Vagina (tissue), 2 donors: ENCODE results near the gene RXFP2. TPM values are rescaled to one million over a fixed set of nuclear protein-coding genes. Genes with fewer than 3 reads are reported as not detected.

ENCODE experiments used
- DNase-seq, 2 donors: peaks; one replicate each; pipeline ENCODE4 v3.0.0-alpha.2; 2017; ENCODE audit errors: extremely low spot score in 2 of 2
- H3K27ac ChIP-seq: fragments of 200-600 bp; sonication (generic); one replicate; pipeline ENCODE4 v1.5.1; 2019
- H3K27me3 ChIP-seq: fragments of 200-600 bp; sonication (generic); one replicate; pipeline ENCODE4 v1.5.1; 2019
- H3K36me3 ChIP-seq, 2 donors: fragments of 200-600 bp; sonication (generic); one replicate each; pipeline ENCODE4 v1.5.1; 2017 to 2019
- H3K4me1 ChIP-seq: fragments of 200-600 bp; sonication (generic); one replicate; pipeline ENCODE4 v1.5.1; 2019
- H3K4me3 ChIP-seq, 2 donors: fragments of 200-600 bp; sonication (generic); 1 replicate in 1 of 2; 2 replicates in 1 of 2; pipeline ENCODE4 v1.5.1; 2016 to 2019
- H3K9me3 ChIP-seq: fragments of 200-600 bp; sonication (generic); one replicate; pipeline ENCODE4 v1.5.1; 2019
- POLR2A ChIP-seq, 2 donors: fragments of 450-650 bp; IDR thresholded peaks; one replicate each; pipeline ENCODE4 v1.6.1; 2017; ENCODE audit warnings: antibody characterized with exemption in 2 of 2, mild to moderate bottlenecking in 2 of 2, moderate library complexity in 2 of 2
- POLR2AphosphoS5 ChIP-seq, 2 donors: sonication (generic); formaldehyde crosslinking; IDR thresholded peaks; one replicate each; pipeline ENCODE4 v1.9.0; 2017; ENCODE audit warnings: antibody characterized with exemption in 2 of 2, mild to moderate bottlenecking in 2 of 2, low read depth in 1 of 2; ENCODE audit not compliant: insufficient read depth in 1 of 2
- intact Hi-C: fragments of 100-400 bp; cut with DNase I; formaldehyde crosslinking; loops from one replicate; pipeline ENCODE4 v1.15.1; 2023
- total RNA-seq: library from RNA; depleted of rRNA; stranded (reverse); fragments of >200 nt; gene quantifications from one replicate; pipeline ENCODE4 v1.2.3, GENCODE V29; 2016
- TF ChIP-seq, protein P1 (sequence below), 3 experiments: fragments of 450-650 bp in 2 of 3; fragments of 200-600 bp in 1 of 3; sonication (generic) in 1 of 3; IDR thresholded peaks; one replicate each; pipeline ENCODE4 v1.5.1; 2017 to 2019; ENCODE audit warnings: antibody characterized with exemption in 3 of 3, mild to moderate bottlenecking in 2 of 3, moderate library complexity in 2 of 3

RXFP2 gene
- total RNA-seq, 1 donor from 2014 or later, result not detected

- intact Hi-C loops, result no loop called here
- no peaks in the 10 kb centered on the region for H3K27me3 ChIP-seq
- no peak overlapping the region for H3K4me3 ChIP-seq
- no peak for TF ChIP-seq POLR2AphosphoS5 (IDR thresholded peaks at IDR 0.05; ENCODE audit: insufficient read depth in 1 of 2, low read depth in 1 of 2)
- no peak for TF ChIP-seq POLR2A (IDR thresholded peaks at IDR 0.05)
- TF ChIP-seq, protein P1, sequence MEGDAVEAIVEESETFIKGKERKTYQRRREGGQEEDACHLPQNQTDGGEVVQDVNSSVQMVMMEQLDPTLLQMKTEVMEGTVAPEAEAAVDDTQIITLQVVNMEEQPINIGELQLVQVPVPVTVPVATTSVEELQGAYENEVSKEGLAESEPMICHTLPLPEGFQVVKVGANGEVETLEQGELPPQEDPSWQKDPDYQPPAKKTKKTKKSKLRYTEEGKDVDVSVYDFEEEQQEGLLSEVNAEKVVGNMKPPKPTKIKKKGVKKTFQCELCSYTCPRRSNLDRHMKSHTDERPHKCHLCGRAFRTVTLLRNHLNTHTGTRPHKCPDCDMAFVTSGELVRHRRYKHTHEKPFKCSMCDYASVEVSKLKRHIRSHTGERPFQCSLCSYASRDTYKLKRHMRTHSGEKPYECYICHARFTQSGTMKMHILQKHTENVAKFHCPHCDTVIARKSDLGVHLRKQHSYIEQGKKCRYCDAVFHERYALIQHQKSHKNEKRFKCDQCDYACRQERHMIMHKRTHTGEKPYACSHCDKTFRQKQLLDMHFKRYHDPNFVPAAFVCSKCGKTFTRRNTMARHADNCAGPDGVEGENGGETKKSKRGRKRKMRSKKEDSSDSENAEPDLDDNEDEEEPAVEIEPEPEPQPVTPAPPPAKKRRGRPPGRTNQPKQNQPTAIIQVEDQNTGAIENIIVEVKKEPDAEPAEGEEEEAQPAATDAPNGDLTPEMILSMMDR (IDR thresholded peaks at IDR 0.05), result no peak
- no peaks in the 10 kb centered on the region for H3K9me3 ChIP-seq
- H3K4me1 ChIP-seq, result no peaks in the 10 kb centered on the region
- no peak overlapping the region for H3K27ac ChIP-seq
- H3K36me3 ChIP-seq, result no peaks in the 10 kb centered on the region
- DNase-seq, result no peak
Measured at GRCh38 chr13:31717583-31717982, 21.7 kb upstream of the RXFP2 start.

GRCh38 chr13:31719214-31719613, 20.1 kb upstream of the RXFP2 start:
- intact Hi-C loops, result no loop called here
- Histone ChIP-seq H3K4me1 (no peaks in the 10 kb centered on the region), H3K9me3 (no peaks in the 10 kb centered on the region), H3K27ac (no peak overlapping the region), H3K27me3 (no peaks in the 10 kb centered on the region), H3K4me3 (no peak overlapping the region), H3K36me3 (no peaks in the 10 kb centered on the region)
- TF ChIP-seq POLR2AphosphoS5 (IDR thresholded peaks at IDR 0.05; ENCODE audit: insufficient read depth in 1 of 2, low read depth in 1 of 2), result no peak
- TF ChIP-seq, protein P1 (IDR thresholded peaks at IDR 0.05), result no peak
- no peak for TF ChIP-seq POLR2A (IDR thresholded peaks at IDR 0.05)
- DNase-seq, result no peak

DNA sequence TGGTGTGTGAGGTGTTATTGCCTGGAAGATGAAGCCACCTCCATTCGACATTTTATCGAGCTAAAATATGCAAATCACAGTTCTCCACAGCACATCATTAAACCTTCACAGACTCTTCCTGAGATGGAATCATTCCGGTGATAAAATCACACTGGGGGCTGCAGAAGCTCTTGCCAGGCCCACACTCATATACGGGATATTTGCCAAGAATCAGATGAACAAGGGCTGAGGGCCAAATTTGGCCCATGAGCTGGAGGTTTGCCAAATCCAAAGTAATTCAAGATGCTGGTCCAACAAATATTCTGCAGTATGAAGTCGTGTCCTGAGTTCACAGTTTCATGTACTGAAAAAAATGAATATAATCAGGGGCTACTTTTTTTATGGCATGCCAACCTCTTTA, 16.7 kb upstream of the RXFP2 start:
- DNase-seq, result no peak

DNA sequence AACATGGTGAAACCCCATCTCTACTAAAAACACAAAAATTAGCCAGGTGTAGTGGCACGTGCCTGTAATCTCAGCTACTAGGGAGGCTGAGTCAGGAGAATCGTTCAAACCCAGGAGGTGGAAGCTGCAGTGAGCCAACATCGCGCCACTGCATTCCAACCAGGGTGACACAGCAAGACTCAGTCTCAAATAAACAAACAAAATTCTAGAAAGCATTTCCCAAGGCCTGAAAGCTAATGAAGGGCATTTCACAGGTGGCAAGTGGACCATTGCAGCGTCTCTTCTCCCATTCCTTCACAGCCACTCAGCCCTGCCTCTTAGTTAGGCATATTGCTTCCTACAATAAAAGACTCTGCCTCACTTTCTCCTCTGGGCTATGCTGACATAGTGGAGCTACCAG, 13.5 kb upstream of the RXFP2 start:
- Histone ChIP-seq H3K4me3 (no peak overlapping the region), H3K27me3 (no peaks in the 10 kb centered on the region), H3K4me1 (no peaks in the 10 kb centered on the region), H3K36me3 (no peaks in the 10 kb centered on the region), H3K27ac (no peak overlapping the region), H3K9me3 (no peaks in the 10 kb centered on the region)
- intact Hi-C loops, result no loop called here
- no peak for DNase-seq
- TF ChIP-seq, protein P1 (IDR thresholded peaks at IDR 0.05), result no peak
- no peak for TF ChIP-seq POLR2A (IDR thresholded peaks at IDR 0.05)
- no peak for TF ChIP-seq POLR2AphosphoS5 (IDR thresholded peaks at IDR 0.05; ENCODE audit: insufficient read depth in 1 of 2, low read depth in 1 of 2)

More for the DNA sequence above, 16.7 kb upstream of the RXFP2 start:
- no peak overlapping the region for H3K4me3 ChIP-seq
- H3K9me3 ChIP-seq, result no peaks in the 10 kb centered on the region
- no peaks in the 10 kb centered on the region for H3K27me3 ChIP-seq
- intact Hi-C loops, result no loop called here
- H3K4me1 ChIP-seq, result no peaks in the 10 kb centered on the region
- no peak for TF ChIP-seq POLR2A (IDR thresholded peaks at IDR 0.05)
- TF ChIP-seq, protein P1 (IDR thresholded peaks at IDR 0.05), result no peak
- TF ChIP-seq POLR2AphosphoS5 (IDR thresholded peaks at IDR 0.05; ENCODE audit: insufficient read depth in 1 of 2, low read depth in 1 of 2), result no peak
- H3K36me3 ChIP-seq, result no peaks in the 10 kb centered on the region
- H3K27ac ChIP-seq, result no peak overlapping the region

GRCh38 chr13:31731921-31732320, 7.4 kb upstream of the RXFP2 start:
- TF ChIP-seq POLR2AphosphoS5 (IDR thresholded peaks at IDR 0.05; ENCODE audit: insufficient read depth in 1 of 2, low read depth in 1 of 2) (no peak), POLR2A (IDR thresholded peaks at IDR 0.05) (no peak)
- TF ChIP-seq, protein P1 (IDR thresholded peaks at IDR 0.05), result no peak
- no peaks in the 10 kb centered on the region for H3K4me1 ChIP-seq
- no peak overlapping the region for H3K27ac ChIP-seq
- H3K27me3 ChIP-seq, result no peaks in the 10 kb centered on the region
- DNase-seq, result no peak
- no peak overlapping the region for H3K4me3 ChIP-seq
- no peaks in the 10 kb centered on the region for H3K36me3 ChIP-seq
- intact Hi-C loops, result no loop called here
- H3K9me3 ChIP-seq, result no peaks in the 10 kb centered on the region
